Uterus (tissue), 4 donors: Measurements from ENCODE around the gene C1orf74. TPM values are rescaled to one million over a fixed set of nuclear protein-coding genes. Genes with fewer than 3 reads are reported as not detected.

Source experiments
- DNase-seq, 2 donors: peaks; one replicate each; pipeline ENCODE4 v3.0.0-alpha.2; 2019 to 2020
- H3K27ac ChIP-seq, 2 donors: fragments of 200-600 bp; sonication (generic); 1 replicate in 1 of 2; 2 replicates in 1 of 2; pipeline ENCODE4 v1.5.1; 2016 to 2018
- H3K27me3 ChIP-seq, 2 donors: fragments of 200-600 bp; sonication (generic); one replicate each; pipeline ENCODE4 v1.5.1; 2018 to 2019; ENCODE audit warnings: control low read depth in 1 of 2
- H3K36me3 ChIP-seq, 2 donors: fragments of 200-600 bp; sonication (generic); one replicate each; pipeline ENCODE4 v1.5.1; 2019; ENCODE audit warnings: control low read depth in 1 of 2
- H3K4me1 ChIP-seq, 2 donors: fragments of 200-600 bp; sonication (generic); one replicate each; pipeline ENCODE4 v1.5.1; 2018 to 2019; ENCODE audit warnings: control low read depth in 1 of 2
- H3K4me3 ChIP-seq, 2 donors: fragments of 200-600 bp; sonication (generic); 1 replicate in 1 of 2; 2 replicates in 1 of 2; pipeline ENCODE4 v1.5.1; 2018 to 2019; ENCODE audit warnings: mild to moderate bottlenecking in 1 of 2
- H3K9me3 ChIP-seq, 2 donors: fragments of 200-600 bp; sonication (generic); one replicate each; pipeline ENCODE4 v1.5.1; 2019; ENCODE audit warnings: control low read depth in 1 of 2
- CTCF ChIP-seq, 4 experiments: fragments of 200-600 bp in 2 of 4; fragments of 450-650 bp in 2 of 4; sonication (generic) in 2 of 4; IDR thresholded peaks; one replicate each; pipeline ENCODE4 v1.5.1; 2016 to 2019; ENCODE audit warnings: antibody characterized with exemption in 4 of 4, mild to moderate bottlenecking in 2 of 4, moderate library complexity in 1 of 4
- POLR2A ChIP-seq, 2 donors: fragments of 450-650 bp; IDR thresholded peaks; one replicate each; pipeline ENCODE4 v1.6.1; 2016; ENCODE audit warnings: antibody characterized with exemption in 2 of 2, mild to moderate bottlenecking in 1 of 2, moderate library complexity in 1 of 2
- intact Hi-C: fragments of 100-400 bp; cut with DNase I; formaldehyde crosslinking; loops from one replicate; pipeline ENCODE4 v1.15.1; 2023; ENCODE audit warnings: low total_unique reads
- total RNA-seq, 4 donors: library from RNA; depleted of rRNA in 3 of 4; stranded (reverse); fragments of >200 nt in 3 of 4; gene quantifications; one replicate each; pipeline versions ENCODE4 v1.1.0 to v1.2.4, GENCODE V29; 2014 to 2023
- donor health status: DM: yes; HTN: yes; CAD: no.

C1orf74 gene
- total RNA-seq, 4 donors from 2014 or later, result 0.88 to 5.0 (median 1.3) TPM

- H3K27me3 ChIP-seq, result no peaks in the 10 kb centered on the region
- no peaks in the 10 kb centered on the region for H3K9me3 ChIP-seq
- H3K36me3 ChIP-seq, result no peaks in the 10 kb centered on the region
- H3K4me3 ChIP-seq, result no peak overlapping the region
- no peak for DNase-seq
- TF ChIP-seq CTCF (IDR thresholded peaks at IDR 0.05), result no peak
- no peak for TF ChIP-seq POLR2A (IDR thresholded peaks at IDR 0.05)
- no peaks in the 10 kb centered on the region for H3K4me1 ChIP-seq
- intact Hi-C loops, result no loop called here
- no peak overlapping the region for H3K27ac ChIP-seq
Measured at GRCh38 chr1:209790286-209791193, 6.2 kb upstream of the C1orf74 start.

DNA sequence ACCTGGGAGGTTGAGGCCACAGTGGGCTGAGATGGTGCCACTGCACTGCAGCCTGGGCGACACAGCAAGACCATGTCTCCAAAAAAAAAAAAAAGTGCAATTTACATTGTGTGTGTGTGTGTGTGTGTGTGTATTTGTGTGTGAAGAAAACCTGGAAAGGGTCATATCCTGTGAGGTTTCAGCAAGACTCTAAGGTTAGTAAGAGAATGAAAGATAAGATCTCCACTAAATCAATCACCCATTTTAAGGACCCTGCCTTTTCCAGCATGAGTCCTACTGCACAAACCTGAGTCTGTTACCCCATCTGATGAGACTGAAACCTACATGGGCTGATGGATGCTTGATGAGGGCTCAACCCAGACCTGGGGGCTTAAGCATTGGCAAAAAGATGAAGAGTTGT is 4.9 kb upstream of the C1orf74 start:
- Histone ChIP-seq H3K4me3 (no peak overlapping the region), H3K4me1 (no peaks in the 10 kb centered on the region), H3K36me3 (no peaks in the 10 kb centered on the region), H3K9me3 (no peaks in the 10 kb centered on the region), H3K27ac (no peak overlapping the region), H3K27me3 (no peaks in the 10 kb centered on the region)
- no peak for TF ChIP-seq CTCF (IDR thresholded peaks at IDR 0.05)
- DNase-seq, result no peak
- intact Hi-C loops, result no loop called here

GRCh38 chr1:209787551-209787950 is 3.2 kb upstream of the C1orf74 start:
- H3K27me3 ChIP-seq, result no peaks in the 10 kb centered on the region
- H3K4me3 ChIP-seq, result no peak overlapping the region
- no peaks in the 10 kb centered on the region for H3K36me3 ChIP-seq
- intact Hi-C loops, result no loop called here
- H3K27ac ChIP-seq, result no peak overlapping the region
- TF ChIP-seq POLR2A (IDR thresholded peaks at IDR 0.05) (no peak), CTCF (IDR thresholded peaks at IDR 0.05) (no peak)
- H3K4me1 ChIP-seq, result no peaks in the 10 kb centered on the region
- DNase-seq, result no peak
- H3K9me3 ChIP-seq, result no peaks in the 10 kb centered on the region

DNA sequence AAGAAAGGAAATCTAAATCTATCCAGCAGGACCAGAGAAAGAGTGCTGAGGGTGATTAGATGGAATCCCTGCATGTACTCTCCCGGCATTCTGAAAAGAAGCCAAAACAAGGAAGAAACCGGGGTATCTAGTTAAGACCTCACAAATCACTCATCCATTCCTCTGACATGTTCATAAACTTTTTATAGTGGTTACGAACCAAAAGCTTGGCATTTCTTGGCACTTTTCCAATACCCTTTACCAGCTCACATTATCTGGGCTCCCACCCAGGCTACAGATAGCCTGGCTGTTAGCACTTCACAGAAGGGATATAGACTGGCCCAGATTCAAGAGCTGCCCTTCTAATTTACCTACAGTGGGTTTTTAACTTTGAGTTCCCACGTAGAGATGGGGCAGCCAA is 1.8 kb upstream of the C1orf74 start:
- Histone ChIP-seq H3K27ac (no peak overlapping the region), H3K27me3 (no peaks in the 10 kb centered on the region)

More for the DNA sequence above, 1.8 kb upstream of the C1orf74 start:
- TF ChIP-seq POLR2A (IDR thresholded peaks at IDR 0.05) (no peak), CTCF (IDR thresholded peaks at IDR 0.05) (no peak)
- H3K36me3 ChIP-seq, result no peaks in the 10 kb centered on the region
- DNase-seq, result no peak
- no peaks in the 10 kb centered on the region for H3K4me1 ChIP-seq
- no peak overlapping the region for H3K4me3 ChIP-seq
- intact Hi-C loops, result no loop called here
- H3K9me3 ChIP-seq, result no peaks in the 10 kb centered on the region
